Measurements from ENCODE around the gene COX4I2.

Gene COX4I2

DNA sequence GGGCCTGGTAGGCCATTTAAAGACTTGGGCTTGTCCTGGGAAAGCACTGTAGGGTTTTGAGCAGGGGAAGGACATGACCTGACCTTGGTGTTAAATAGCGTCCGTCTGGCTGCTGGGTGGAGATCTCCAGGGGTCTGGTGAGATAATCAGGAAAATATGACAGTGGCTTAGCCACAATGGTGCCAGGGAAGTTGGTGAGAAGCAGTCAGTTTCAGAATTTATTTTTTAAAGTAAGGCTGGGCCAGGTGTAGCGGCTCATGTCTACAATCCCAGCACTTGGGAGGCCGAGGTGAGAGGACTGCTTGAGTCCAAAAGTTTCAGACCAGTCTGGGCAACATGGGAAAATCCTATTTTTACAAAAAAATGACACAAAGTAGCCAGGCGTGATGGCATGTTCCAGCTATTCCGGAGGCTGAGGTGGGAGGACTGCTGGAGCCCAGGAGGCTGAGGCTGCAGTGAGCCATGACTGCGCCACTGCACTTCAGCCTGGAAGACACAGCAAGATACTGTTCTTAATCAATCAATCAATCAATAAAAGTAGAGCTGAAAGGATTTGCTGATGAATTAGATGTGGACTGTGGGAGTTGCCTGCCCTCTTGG, 43.5 kb downstream of the COX4I2 start:
- Histone ChIP-seq H2AFZ (ENCODE audit: low read depth, low read length) (no peak overlapping the region), H3K4me1 (ENCODE audit: insufficient read depth, low read length) (peaks cover 98% of the 10 kb centered on the region), H4K20me1 (ENCODE audit: insufficient read depth, low read length) (no peaks in the 10 kb centered on the region), H3K79me2 (ENCODE audit: insufficient read depth, low read length) (peaks cover 92% of the 10 kb centered on the region), H3K4me2 (ENCODE audit: insufficient read depth, low read length) (peak overlapping the region; percentile 80), H3K9ac (ENCODE audit: low read depth, low read length) (peak overlapping the region; percentile 95), H3K36me3 (ENCODE audit: insufficient read depth, low read length) (peaks cover 80% of the 10 kb centered on the region), H3K27ac (ENCODE audit: low read length) (peak overlapping the region; percentile 100), H3K9me3 (ENCODE audit: insufficient read depth, low read length, severe bottlenecking) (no peaks in the 10 kb centered on the region), H3K27me3 (ENCODE audit: insufficient read depth, low read length, poor library complexity) (no peaks in the 10 kb centered on the region), H3K4me3 (ENCODE audit: low read depth in 1 of 2, low read length in 2 of 2) (peak overlapping the region in 1 of 2 experiments; percentile 66; a peak in 2 of 4 replicates)
- no peak for ATAC-seq (ENCODE audit: insufficient read depth, low read depth)
- DNase-seq: no peak
- TF ChIP-seq, protein P1, sequence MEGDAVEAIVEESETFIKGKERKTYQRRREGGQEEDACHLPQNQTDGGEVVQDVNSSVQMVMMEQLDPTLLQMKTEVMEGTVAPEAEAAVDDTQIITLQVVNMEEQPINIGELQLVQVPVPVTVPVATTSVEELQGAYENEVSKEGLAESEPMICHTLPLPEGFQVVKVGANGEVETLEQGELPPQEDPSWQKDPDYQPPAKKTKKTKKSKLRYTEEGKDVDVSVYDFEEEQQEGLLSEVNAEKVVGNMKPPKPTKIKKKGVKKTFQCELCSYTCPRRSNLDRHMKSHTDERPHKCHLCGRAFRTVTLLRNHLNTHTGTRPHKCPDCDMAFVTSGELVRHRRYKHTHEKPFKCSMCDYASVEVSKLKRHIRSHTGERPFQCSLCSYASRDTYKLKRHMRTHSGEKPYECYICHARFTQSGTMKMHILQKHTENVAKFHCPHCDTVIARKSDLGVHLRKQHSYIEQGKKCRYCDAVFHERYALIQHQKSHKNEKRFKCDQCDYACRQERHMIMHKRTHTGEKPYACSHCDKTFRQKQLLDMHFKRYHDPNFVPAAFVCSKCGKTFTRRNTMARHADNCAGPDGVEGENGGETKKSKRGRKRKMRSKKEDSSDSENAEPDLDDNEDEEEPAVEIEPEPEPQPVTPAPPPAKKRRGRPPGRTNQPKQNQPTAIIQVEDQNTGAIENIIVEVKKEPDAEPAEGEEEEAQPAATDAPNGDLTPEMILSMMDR (IDR thresholded peaks at IDR 0.05; ENCODE audit: borderline replicate concordance, extremely low read depth, low read length, poor library complexity, severe bottlenecking): no peak

DNA sequence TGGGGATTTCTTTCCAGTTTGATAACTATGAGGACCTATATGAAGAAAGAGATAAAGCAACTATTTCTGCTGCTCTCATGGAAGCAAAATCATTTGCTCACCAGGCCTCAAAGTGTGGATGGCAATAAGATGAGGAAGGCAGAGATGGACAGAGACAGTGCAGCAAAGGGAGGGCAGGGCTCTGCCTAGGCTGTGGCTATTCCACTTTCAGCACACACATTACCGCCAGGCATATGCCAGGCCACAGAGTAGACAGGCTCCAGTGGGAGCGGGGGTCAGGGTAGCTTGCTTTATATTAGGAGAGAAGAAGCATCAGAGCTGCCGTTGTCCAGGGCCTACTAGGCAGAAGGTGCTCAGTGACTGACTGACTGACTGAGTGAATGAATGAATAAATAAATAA, 44.1 kb downstream of the COX4I2 start:
- Histone ChIP-seq H3K4me3 (ENCODE audit: low read depth in 1 of 2, low read length in 2 of 2) (peak overlapping the region in 1 of 2 experiments; percentile 66; a peak in 2 of 4 replicates), H3K9ac (ENCODE audit: low read depth, low read length) (peak overlapping the region; percentile 95), H3K27ac (ENCODE audit: low read length) (peak overlapping the region; percentile 100), H3K9me3 (ENCODE audit: insufficient read depth, low read length, severe bottlenecking) (no peaks in the 10 kb centered on the region), H3K36me3 (ENCODE audit: insufficient read depth, low read length) (peaks cover 80% of the 10 kb centered on the region), H3K4me2 (ENCODE audit: insufficient read depth, low read length) (peak overlapping the region; percentile 80), H3K27me3 (ENCODE audit: insufficient read depth, low read length, poor library complexity) (no peaks in the 10 kb centered on the region), H2AFZ (ENCODE audit: low read depth, low read length) (no peak overlapping the region), H3K79me2 (ENCODE audit: insufficient read depth, low read length) (peaks cover 92% of the 10 kb centered on the region), H3K4me1 (ENCODE audit: insufficient read depth, low read length) (peaks cover 98% of the 10 kb centered on the region), H4K20me1 (ENCODE audit: insufficient read depth, low read length) (no peaks in the 10 kb centered on the region)
- TF ChIP-seq, protein P1 (IDR thresholded peaks at IDR 0.05; ENCODE audit: borderline replicate concordance, extremely low read depth, low read length, poor library complexity, severe bottlenecking): no peak
- no peak for TF ChIP-seq EZH2 (IDR thresholded peaks at IDR 0.05; ENCODE audit: borderline replicate concordance, low read depth, low read length, severe bottlenecking)
- peak; percentile 31 for DNase-seq
- ATAC-seq (ENCODE audit: insufficient read depth, low read depth): no peak

DNA sequence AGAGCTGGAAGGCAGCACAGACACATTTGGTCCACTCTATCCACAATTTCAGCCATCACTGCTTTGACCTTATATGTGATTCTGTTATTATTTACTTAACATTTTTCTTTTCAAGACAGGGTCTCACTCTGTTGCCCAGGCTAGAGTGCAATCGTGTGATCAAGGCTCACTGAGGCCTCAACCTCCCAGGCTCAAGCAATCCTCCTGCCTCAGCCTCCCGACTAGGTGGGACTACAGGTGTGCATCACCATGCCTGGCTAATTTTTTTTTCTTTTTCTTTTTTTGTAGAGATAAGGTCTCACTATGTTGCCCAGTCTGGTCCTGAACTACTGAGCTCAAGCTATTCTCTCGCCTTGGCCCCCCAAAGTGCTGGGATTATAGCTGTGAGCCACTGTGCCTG, 44.6 kb downstream of the COX4I2 start:
- Histone ChIP-seq H3K36me3 (ENCODE audit: insufficient read depth, low read length) (peaks cover 84% of the 10 kb centered on the region), H3K27me3 (ENCODE audit: insufficient read depth, low read length, poor library complexity) (no peaks in the 10 kb centered on the region), H4K20me1 (ENCODE audit: insufficient read depth, low read length) (no peaks in the 10 kb centered on the region), H3K4me3 (ENCODE audit: low read depth in 1 of 2, low read length in 2 of 2) (peak overlapping the region; percentile 8 to 66; a peak in 3 of 4 replicates), H3K79me2 (ENCODE audit: insufficient read depth, low read length) (peaks cover 94% of the 10 kb centered on the region), H3K9ac (ENCODE audit: low read depth, low read length) (peak overlapping the region; percentile 95), H3K27ac (ENCODE audit: low read length) (peak overlapping the region; percentile 100), H2AFZ (ENCODE audit: low read depth, low read length) (no peak overlapping the region), H3K4me1 (ENCODE audit: insufficient read depth, low read length) (peaks cover 98% of the 10 kb centered on the region), H3K4me2 (ENCODE audit: insufficient read depth, low read length) (peak overlapping the region; percentile 80), H3K9me3 (ENCODE audit: insufficient read depth, low read length, severe bottlenecking) (no peaks in the 10 kb centered on the region)
- ATAC-seq (ENCODE audit: insufficient read depth, low read depth) (no peak), DNase-seq (no peak)
- TF ChIP-seq EZH2 (IDR thresholded peaks at IDR 0.05; ENCODE audit: borderline replicate concordance, low read depth, low read length, severe bottlenecking): no peak
- TF ChIP-seq, protein P1 (IDR thresholded peaks at IDR 0.05; ENCODE audit: borderline replicate concordance, extremely low read depth, low read length, poor library complexity, severe bottlenecking): no peak

All from DND-41 (cell line).